OCI-LY3 (cell line): ENCODE results near the gene NUDCD3.

Experiments used
- EZH2phosphoT487 ChIP-seq: fragments of 200-600 bp; shearing (Covaris generic); IDR thresholded peaks from 2 replicates; pipeline ENCODE4 v1.6.1; 2018; ENCODE audit warnings: antibody characterized with exemption, mixed run types, low read depth
- TF ChIP-seq, protein P1 (sequence below): fragments of 200-600, 300-600 bp; sonication (generic); IDR thresholded peaks from 2 replicates; pipeline ENCODE4 v1.5.1; 2014; ENCODE audit warnings: antibody characterized with exemption, low read length, low read depth

DNA sequence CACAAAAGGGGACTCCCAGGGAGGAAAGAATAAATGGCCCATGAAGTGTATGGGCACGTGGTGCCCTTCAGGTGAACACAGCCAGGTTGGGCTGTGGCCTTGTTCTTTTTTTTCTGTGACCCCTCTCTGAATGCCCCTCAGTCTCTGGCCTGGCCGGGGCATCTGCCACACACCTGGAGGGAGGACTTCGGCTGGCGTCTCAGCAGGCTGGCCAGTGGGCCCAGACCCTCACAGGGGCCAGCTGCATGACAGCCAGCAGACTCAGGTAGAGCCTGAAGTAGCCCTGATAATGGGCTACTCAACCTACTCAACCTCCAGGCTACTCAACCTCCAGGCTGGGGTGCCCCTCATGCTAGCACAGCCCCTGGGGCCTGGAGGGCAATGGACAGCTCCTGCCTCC is 155.3 kb downstream of the NUDCD3 start:
- TF ChIP-seq, protein P1, sequence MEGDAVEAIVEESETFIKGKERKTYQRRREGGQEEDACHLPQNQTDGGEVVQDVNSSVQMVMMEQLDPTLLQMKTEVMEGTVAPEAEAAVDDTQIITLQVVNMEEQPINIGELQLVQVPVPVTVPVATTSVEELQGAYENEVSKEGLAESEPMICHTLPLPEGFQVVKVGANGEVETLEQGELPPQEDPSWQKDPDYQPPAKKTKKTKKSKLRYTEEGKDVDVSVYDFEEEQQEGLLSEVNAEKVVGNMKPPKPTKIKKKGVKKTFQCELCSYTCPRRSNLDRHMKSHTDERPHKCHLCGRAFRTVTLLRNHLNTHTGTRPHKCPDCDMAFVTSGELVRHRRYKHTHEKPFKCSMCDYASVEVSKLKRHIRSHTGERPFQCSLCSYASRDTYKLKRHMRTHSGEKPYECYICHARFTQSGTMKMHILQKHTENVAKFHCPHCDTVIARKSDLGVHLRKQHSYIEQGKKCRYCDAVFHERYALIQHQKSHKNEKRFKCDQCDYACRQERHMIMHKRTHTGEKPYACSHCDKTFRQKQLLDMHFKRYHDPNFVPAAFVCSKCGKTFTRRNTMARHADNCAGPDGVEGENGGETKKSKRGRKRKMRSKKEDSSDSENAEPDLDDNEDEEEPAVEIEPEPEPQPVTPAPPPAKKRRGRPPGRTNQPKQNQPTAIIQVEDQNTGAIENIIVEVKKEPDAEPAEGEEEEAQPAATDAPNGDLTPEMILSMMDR, result no peak
- TF ChIP-seq EZH2phosphoT487, result no peak
